ENCODE measurements around the gene BOC. TPM values are rescaled to one million over a fixed set of nuclear protein-coding genes. Genes with fewer than 3 reads are reported as not detected.
A peak's percentile ranks its signal among the peaks of the same experiment; 100 is the strongest.

The BOC gene
- total and polyA plus RNA-seq, 2 of the 8 experiments (the other 6 are each of a cell fraction or from before 2014, with no cell fraction given): 6.9 to 9.3 TPM

GRCh38 chr3:113264283-113265131 lies 53.1 kb downstream of the BOC start (continued):
- TF ChIP-seq E2F6 (IDR thresholded peaks at IDR 0.05) (no peak), JUN (IDR thresholded peaks at IDR 0.05; ENCODE audit: low read depth, low read length) (no peak), CEBPB (IDR thresholded peaks at IDR 0.05; ENCODE audit: low read depth, low read length) (no peak), CREB1 (IDR thresholded peaks at IDR 0.05) (no peak), TBP (IDR thresholded peaks at IDR 0.05; ENCODE audit: low read depth, low read length) (peak; percentile 56), POLR2A (IDR thresholded peaks at IDR 0.05; ENCODE audit: control extremely low read depth in 1 of 2, low read depth in 2 of 2, low read length in 2 of 2) (no peak), ATF2 (IDR thresholded peaks at IDR 0.05; ENCODE audit: low read length) (no peak), GTF2F1 (IDR thresholded peaks at IDR 0.05; ENCODE audit: borderline replicate concordance, low read depth, low read length) (no peak), EZH2 (IDR thresholded peaks at IDR 0.05; ENCODE audit: low read depth, low read length, severe bottlenecking) (peak; percentile 28), PHF8 (conservative IDR thresholded peaks at IDR 0.05; ENCODE audit: low read depth, low read length) (no peak), YY1 (IDR thresholded peaks at IDR 0.05; ENCODE audit: low read depth, low read length) (0 out of 2 replicates have a peak, but pooled peaks have one; percentile 24), SP4 (IDR thresholded peaks at IDR 0.05; ENCODE audit: low read length) (no peak), CTBP2 (IDR thresholded peaks at IDR 0.05; ENCODE audit: borderline replicate concordance, insufficient read depth, insufficient read length, low read length) (no peak), KDM4A (IDR thresholded peaks at IDR 0.05; ENCODE audit: low read depth, low read length, severe bottlenecking) (no peak), CTCF (IDR thresholded peaks at IDR 0.05; ENCODE audit: control extremely low read depth in 1 of 3, insufficient read depth in 1 of 3, low read depth in 1 of 3, low read length in 3 of 3) (no peak), TAF7 (optimal IDR thresholded peaks at IDR 0.05; ENCODE audit: borderline replicate concordance, low read depth, low read length) (no peak), BRCA1 (IDR thresholded peaks at IDR 0.05; ENCODE audit: low read depth, low read length) (no peak), SP2 (IDR thresholded peaks at IDR 0.05; ENCODE audit: low read length) (no peak), POLR2AphosphoS5 (IDR thresholded peaks at IDR 0.05; ENCODE audit: low read depth, low read length) (no peak), SIRT6 (IDR thresholded peaks at IDR 0.05; ENCODE audit: low read length) (no peak)
